Karpas-422 (cell line): ENCODE measurements around the gene TCF20. TPM values are rescaled to one million over a fixed set of nuclear protein-coding genes. Genes with fewer than 3 reads are reported as not detected.

Experiments used
- DNase-seq: peaks from one replicate; pipeline ENCODE4 v3.0.0-alpha.2; 2015
- H2AFZ ChIP-seq: fragments of 200-600 bp; sonication (generic); 2 replicates; pipeline ENCODE4 v1.6.1; 2014; ENCODE audit warnings: antibody characterized with exemption, low read length, mixed read lengths
- H3K27ac ChIP-seq: fragments of 200-600 bp; sonication (generic); 2 replicates; pipeline ENCODE4 v1.5.1; 2014; ENCODE audit warnings: mild to moderate bottlenecking, low read length, moderate library complexity
- H3K27me3 ChIP-seq: fragments of 200-600 bp; sonication (generic); 2 replicates; pipeline ENCODE4 v1.6.1; 2014; ENCODE audit warnings: low read length, mixed read lengths
- H3K36me3 ChIP-seq: fragments of 200-600 bp; sonication (generic); 2 replicates; pipeline ENCODE4 v1.6.1; 2014; ENCODE audit warnings: low read length, mixed read lengths; ENCODE audit not compliant: insufficient read depth
- H3K4me1 ChIP-seq: fragments of 200-600 bp; sonication (generic); 2 replicates; pipeline ENCODE4 v1.6.1; 2014; ENCODE audit warnings: mild to moderate bottlenecking, low read length, mixed read lengths
- H3K4me2 ChIP-seq: fragments of 200-600 bp; sonication (generic); 2 replicates; pipeline ENCODE4 v1.6.1; 2014; ENCODE audit warnings: low read length, low read depth, mild to moderate bottlenecking; ENCODE audit not compliant: poor library complexity, severe bottlenecking
- H3K4me3 ChIP-seq: fragments of 200-600 bp; sonication (generic); 2 replicates; pipeline ENCODE4 v1.5.1; 2014; ENCODE audit warnings: mild to moderate bottlenecking, antibody characterized with exemption, low read length, mixed read lengths
- H3K79me2 ChIP-seq: fragments of 200-600 bp; sonication (generic); 2 replicates; pipeline ENCODE4 v1.6.1; 2014; ENCODE audit warnings: mild to moderate bottlenecking, low read length, mixed read lengths
- H3K9ac ChIP-seq: fragments of 200-600 bp; sonication (generic); 2 replicates; pipeline ENCODE4 v1.6.0; 2014; ENCODE audit warnings: low read length
- H3K9me2 ChIP-seq: fragments of 200-600 bp; sonication (generic), shearing (Covaris generic); replicated peaks from 2 replicates; pipeline ENCODE4 v1.6.0; 2014; ENCODE audit warnings: mild to moderate bottlenecking, low read length, moderate library complexity; ENCODE audit not compliant: insufficient read depth
- H3K9me3 ChIP-seq: fragments of 300-700, 200-600 bp; sonication (generic); 2 replicates; pipeline ENCODE4 v1.6.1; 2014; ENCODE audit warnings: low read length, mixed read lengths
- H4K20me1 ChIP-seq: fragments of 200-600 bp; sonication (generic); 2 replicates; pipeline ENCODE4 v1.6.1; 2014; ENCODE audit warnings: mild to moderate bottlenecking, antibody characterized with exemption, low read length, low read depth; ENCODE audit not compliant: insufficient read depth
- total RNA-seq: library from RNA; depleted of rRNA; stranded (reverse); fragments of >200 nt; shearing (Covaris generic); gene quantifications from 2 replicates; pipeline ENCODE4 v1.2.3, GENCODE V29; 2014; ENCODE audit warnings: low replicate concordance

Gene TCF20
- total RNA-seq, 1 experiment from 2014 or later = 38.1 TPM

DNA sequence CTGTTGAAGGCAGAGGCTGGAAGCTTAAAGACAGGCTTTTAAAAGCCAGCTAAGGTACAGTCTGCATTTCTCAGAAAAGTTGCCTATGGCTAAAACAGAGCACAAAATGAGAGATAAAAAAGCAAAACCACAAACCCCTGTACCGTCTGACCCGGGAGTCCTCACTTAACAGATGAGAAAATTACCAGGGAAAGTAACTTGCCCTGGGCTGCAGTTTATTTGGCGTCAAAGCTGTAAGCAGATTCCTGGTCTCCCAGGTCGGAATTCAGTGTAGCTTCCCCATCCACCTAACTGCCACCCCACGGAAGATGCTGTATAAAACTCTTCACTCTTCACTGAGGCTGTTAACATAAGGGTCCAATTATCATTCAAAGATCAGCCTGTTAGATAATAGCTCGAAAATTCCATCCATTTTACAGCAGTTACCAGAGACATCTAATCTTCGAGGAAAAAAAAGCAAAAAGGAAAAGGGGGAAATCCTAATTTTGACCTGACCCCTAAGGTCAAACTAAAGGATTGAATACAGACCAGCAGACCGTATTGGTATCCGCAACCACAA, 1.5 kb downstream of the TCF20 start:
- Histone ChIP-seq H3K36me3 (no peaks in the 10 kb centered on the region), H3K4me3 (peak overlapping the region; percentile 100), H3K79me2 (peaks cover 61% of the 10 kb centered on the region), H3K27ac (peak overlapping the region; percentile 87; the same call in 1 of the 2 replicates), H3K4me1 (peaks cover 47% of the 10 kb centered on the region), H3K9ac (peak overlapping the region; percentile 100), H2AFZ (no peak overlapping the region), H3K4me2 (peak overlapping the region; percentile 79), H3K27me3 (no peaks in the 10 kb centered on the region), H3K9me2 (no peaks in the 10 kb centered on the region), H3K9me3 (no peaks in the 10 kb centered on the region), H4K20me1 (peaks cover 48% of the 10 kb centered on the region)
- no peak for DNase-seq

DNA sequence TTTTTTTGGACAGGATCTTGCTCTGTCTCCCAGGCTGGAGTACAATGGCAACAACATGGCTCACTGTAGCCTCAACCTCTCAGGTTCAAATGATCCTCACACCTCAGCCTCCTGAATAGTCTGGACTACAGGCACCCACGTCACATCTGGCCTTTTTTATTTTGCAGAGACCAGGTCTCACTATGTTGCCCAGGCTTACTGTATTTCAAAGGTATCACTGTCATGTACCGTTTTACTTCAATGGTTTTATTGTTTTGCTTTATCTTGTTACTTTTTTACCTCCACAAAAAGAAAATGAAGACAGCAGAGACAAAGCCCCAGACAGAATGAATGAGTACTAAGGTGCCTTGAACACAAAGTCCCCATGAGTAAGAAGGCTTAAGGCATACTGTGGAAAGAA, 5.1 kb downstream of the TCF20 start:
- Histone ChIP-seq H3K36me3 (no peaks in the 10 kb centered on the region), H2AFZ (no peak overlapping the region), H3K79me2 (peaks cover 98% of the 10 kb centered on the region), H3K4me1 (peaks cover 68% of the 10 kb centered on the region), H3K4me3 (no peak overlapping the region), H3K9me3 (no peaks in the 10 kb centered on the region), H3K4me2 (peak overlapping the region; percentile 5), H3K27me3 (no peaks in the 10 kb centered on the region), H3K27ac (no peak overlapping the region), H4K20me1 (peaks cover 59% of the 10 kb centered on the region), H3K9ac (no peak overlapping the region), H3K9me2 (no peaks in the 10 kb centered on the region)
- no peak for DNase-seq

DNA sequence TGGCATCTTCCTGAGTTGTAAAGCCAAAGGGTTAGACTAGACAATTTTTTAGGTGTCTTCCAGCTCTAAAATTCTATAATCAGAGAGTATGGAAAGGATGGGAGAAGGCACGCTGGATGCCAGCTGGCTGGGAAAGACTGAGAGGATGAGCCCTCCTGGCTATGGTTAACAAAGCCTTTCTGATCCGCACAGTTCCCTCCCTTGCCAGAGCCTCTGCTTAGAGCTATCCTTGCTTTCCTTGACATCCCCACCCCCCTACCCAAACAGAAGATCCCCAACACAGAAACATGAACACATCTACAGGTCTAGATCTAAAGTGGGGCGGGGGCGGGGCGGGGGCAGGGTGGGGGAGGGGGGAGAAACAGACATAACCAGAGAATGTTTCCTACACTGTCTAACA, 6.5 kb downstream of the TCF20 start:
- peaks cover 79% of the 10 kb centered on the region for H3K4me1 ChIP-seq
- peak overlapping the region; percentile 38; the same call in 1 of the 2 replicates for H3K27ac ChIP-seq
- no peak overlapping the region for H3K9ac ChIP-seq
- no peaks in the 10 kb centered on the region for H3K9me3 ChIP-seq
- H3K9me2 ChIP-seq = no peaks in the 10 kb centered on the region
- no peak overlapping the region for H2AFZ ChIP-seq
- no peak for DNase-seq
- peaks cover 99% of the 10 kb centered on the region for H3K79me2 ChIP-seq
- peak overlapping the region; percentile 42 for H3K4me2 ChIP-seq
- H4K20me1 ChIP-seq = peaks cover 60% of the 10 kb centered on the region
- H3K4me3 ChIP-seq = no peak overlapping the region
- no peaks in the 10 kb centered on the region for H3K36me3 ChIP-seq
- H3K27me3 ChIP-seq = no peaks in the 10 kb centered on the region

DNA sequence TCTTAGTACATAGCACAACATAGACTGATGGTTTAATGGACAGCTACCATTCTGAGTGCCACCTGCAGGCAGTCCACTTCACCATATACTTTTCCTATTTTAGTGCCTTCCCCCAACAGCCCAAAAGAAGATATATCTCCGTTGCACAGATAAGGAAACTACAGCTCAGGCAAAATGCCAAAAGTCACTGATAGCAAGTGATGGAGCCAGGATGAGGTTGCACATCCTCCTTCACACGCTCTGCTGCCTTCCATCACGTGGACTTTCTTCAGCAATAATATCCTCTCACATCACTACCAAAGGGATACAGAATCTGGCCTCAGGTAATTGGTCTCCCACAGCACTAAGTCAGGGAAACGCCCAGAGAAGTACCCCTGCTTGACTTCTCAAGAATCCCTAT, 7.5 kb downstream of the TCF20 start:
- Histone ChIP-seq H3K9ac (no peak overlapping the region), H3K4me2 (peak overlapping the region; percentile 42)

DNA sequence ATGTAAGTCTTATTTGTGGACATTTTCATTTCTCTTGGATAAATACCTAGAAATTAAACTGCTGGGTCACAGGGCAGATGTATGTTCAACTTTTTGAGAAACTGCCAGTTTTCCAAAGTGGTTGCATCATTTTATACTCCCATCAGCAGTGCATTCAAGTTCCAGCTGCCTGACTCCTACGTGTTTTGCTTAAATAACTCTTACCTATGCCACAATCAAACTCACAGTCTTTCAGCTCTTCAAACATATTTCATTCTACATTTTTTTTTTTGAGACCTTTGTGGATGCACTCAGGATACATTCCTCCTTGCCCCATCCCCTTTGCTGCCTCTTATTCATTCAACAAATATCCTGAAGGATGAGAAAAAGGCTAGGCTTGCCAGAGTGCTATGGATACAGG, 9.2 kb downstream of the TCF20 start:
- Histone ChIP-seq H3K9ac (no peak overlapping the region), H3K79me2 (peaks cover 99% of the 10 kb centered on the region), H3K4me2 (no peak overlapping the region), H3K27ac (no peak overlapping the region), H4K20me1 (peaks cover 56% of the 10 kb centered on the region), H3K9me3 (no peaks in the 10 kb centered on the region), H3K27me3 (no peaks in the 10 kb centered on the region), H2AFZ (no peak overlapping the region), H3K4me3 (no peak overlapping the region), H3K9me2 (no peaks in the 10 kb centered on the region), H3K4me1 (peaks cover 62% of the 10 kb centered on the region), H3K36me3 (no peaks in the 10 kb centered on the region)
- no peak for DNase-seq

More for the DNA sequence above, 7.5 kb downstream of the TCF20 start:
- DNase-seq = peak; percentile 59
- H3K79me2 ChIP-seq = peaks cover 99% of the 10 kb centered on the region
- H3K4me1 ChIP-seq = peaks cover 72% of the 10 kb centered on the region
- no peaks in the 10 kb centered on the region for H3K27me3 ChIP-seq
- H3K4me3 ChIP-seq = no peak overlapping the region; the same call in 1 of the 2 replicates
- no peak overlapping the region for H2AFZ ChIP-seq
- H3K9me2 ChIP-seq = no peaks in the 10 kb centered on the region
- H3K27ac ChIP-seq = peak overlapping the region; percentile 38; the same call in 1 of the 2 replicates
- no peaks in the 10 kb centered on the region for H3K36me3 ChIP-seq
- H4K20me1 ChIP-seq = peaks cover 55% of the 10 kb centered on the region
- H3K9me3 ChIP-seq = no peaks in the 10 kb centered on the region

DNA sequence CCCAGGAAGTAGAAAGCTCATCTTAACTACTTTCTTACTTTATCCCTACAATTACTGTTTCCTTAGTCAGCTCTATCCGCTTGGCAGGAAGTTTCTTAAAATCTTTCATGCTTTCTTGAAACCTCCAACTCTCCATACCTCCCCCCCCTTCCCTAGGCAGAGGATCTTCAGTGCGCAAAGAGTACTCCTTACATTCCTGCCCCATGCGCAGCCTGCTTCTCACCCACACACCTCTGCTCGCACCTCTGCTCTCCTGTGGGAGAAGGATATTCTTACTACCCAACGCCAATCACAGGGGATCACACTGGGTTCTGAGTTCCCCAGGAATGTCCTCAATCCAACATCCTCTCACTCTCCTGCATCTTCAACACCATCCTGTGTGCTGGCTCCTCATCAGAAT, 12.3 kb downstream of the TCF20 start:
- H3K4me1 ChIP-seq = peaks cover 44% of the 10 kb centered on the region
- H3K27me3 ChIP-seq = no peaks in the 10 kb centered on the region
- no peaks in the 10 kb centered on the region for H3K9me2 ChIP-seq
- H4K20me1 ChIP-seq = peaks cover 29% of the 10 kb centered on the region
- H3K4me2 ChIP-seq = no peak overlapping the region
- H3K9me3 ChIP-seq = no peaks in the 10 kb centered on the region
- no peak overlapping the region for H3K27ac ChIP-seq
- H3K9ac ChIP-seq = no peak overlapping the region
- H3K36me3 ChIP-seq = no peaks in the 10 kb centered on the region
- H2AFZ ChIP-seq = no peak overlapping the region
- H3K79me2 ChIP-seq = peaks cover 100% of the 10 kb centered on the region
- no peak overlapping the region for H3K4me3 ChIP-seq
- DNase-seq = no peak

DNA sequence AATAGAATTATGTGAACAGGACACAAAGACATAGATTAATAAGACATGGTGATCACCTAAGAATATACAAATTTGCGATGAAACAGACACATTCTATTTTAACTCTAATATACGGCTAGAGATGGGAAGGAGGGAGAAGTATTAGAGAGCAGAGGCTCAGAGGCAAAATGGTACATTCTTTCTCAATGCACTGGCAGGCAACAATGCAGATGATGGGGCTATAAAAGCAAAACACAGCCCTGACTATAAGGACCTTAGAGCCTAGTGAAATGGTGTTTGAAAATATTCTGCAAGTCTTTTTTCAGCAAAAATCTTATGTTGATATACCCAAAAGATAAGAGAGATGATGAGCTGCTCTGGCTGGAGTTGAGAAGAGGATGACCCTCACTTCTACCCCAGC, 13.1 kb downstream of the TCF20 start:
- no peaks in the 10 kb centered on the region for H3K9me2 ChIP-seq
- no peak for DNase-seq
- peaks cover 99% of the 10 kb centered on the region for H3K79me2 ChIP-seq
- no peak overlapping the region for H2AFZ ChIP-seq
- H3K27ac ChIP-seq = no peak overlapping the region
- H3K4me2 ChIP-seq = no peak overlapping the region
- peaks cover 39% of the 10 kb centered on the region for H3K4me1 ChIP-seq
- peaks cover 22% of the 10 kb centered on the region for H4K20me1 ChIP-seq
- H3K9me3 ChIP-seq = no peaks in the 10 kb centered on the region
- H3K36me3 ChIP-seq = no peaks in the 10 kb centered on the region
- H3K9ac ChIP-seq = no peak overlapping the region
- H3K27me3 ChIP-seq = no peaks in the 10 kb centered on the region
- no peak overlapping the region for H3K4me3 ChIP-seq

DNA sequence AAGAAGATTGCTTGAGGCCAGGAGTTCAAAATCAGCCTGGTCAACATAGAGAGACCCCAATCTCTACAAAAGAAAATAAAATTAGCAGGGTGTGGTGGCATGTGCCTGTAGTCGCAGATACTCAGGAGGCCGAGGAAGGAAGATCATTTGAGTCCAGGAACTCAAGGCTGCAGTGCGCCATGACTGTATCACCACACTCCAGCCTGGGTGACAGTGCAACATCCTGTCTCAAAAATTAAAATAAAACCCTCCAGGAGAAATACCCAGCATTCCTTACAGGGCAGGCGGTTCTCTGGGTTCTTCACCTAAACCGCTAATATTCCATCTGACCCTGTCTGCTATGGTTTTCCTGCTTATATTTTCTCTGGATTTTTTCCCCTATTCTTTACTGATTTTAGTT, 13.5 kb downstream of the TCF20 start:
- Histone ChIP-seq H4K20me1 (peaks cover 17% of the 10 kb centered on the region), H3K9ac (no peak overlapping the region), H3K27me3 (no peaks in the 10 kb centered on the region), H3K9me3 (no peaks in the 10 kb centered on the region), H3K4me3 (no peak overlapping the region), H3K9me2 (no peaks in the 10 kb centered on the region), H3K36me3 (no peaks in the 10 kb centered on the region), H3K4me1 (peaks cover 39% of the 10 kb centered on the region), H3K27ac (no peak overlapping the region), H3K4me2 (no peak overlapping the region), H3K79me2 (peaks cover 99% of the 10 kb centered on the region), H2AFZ (no peak overlapping the region)
- no peak for DNase-seq
